GM21381 (cell line): ENCODE results near the gene DNAJC4.

ENCODE experiments used
- ATAC-seq: cut with Tn5 transposase; IDR thresholded peaks from one replicate; pipeline ENCODE4 v1.9.1; 2021; ENCODE audit warnings: mild to moderate bottlenecking, moderate library complexity; ENCODE audit not compliant: unreplicated experiment

DNAJC4 gene

DNA sequence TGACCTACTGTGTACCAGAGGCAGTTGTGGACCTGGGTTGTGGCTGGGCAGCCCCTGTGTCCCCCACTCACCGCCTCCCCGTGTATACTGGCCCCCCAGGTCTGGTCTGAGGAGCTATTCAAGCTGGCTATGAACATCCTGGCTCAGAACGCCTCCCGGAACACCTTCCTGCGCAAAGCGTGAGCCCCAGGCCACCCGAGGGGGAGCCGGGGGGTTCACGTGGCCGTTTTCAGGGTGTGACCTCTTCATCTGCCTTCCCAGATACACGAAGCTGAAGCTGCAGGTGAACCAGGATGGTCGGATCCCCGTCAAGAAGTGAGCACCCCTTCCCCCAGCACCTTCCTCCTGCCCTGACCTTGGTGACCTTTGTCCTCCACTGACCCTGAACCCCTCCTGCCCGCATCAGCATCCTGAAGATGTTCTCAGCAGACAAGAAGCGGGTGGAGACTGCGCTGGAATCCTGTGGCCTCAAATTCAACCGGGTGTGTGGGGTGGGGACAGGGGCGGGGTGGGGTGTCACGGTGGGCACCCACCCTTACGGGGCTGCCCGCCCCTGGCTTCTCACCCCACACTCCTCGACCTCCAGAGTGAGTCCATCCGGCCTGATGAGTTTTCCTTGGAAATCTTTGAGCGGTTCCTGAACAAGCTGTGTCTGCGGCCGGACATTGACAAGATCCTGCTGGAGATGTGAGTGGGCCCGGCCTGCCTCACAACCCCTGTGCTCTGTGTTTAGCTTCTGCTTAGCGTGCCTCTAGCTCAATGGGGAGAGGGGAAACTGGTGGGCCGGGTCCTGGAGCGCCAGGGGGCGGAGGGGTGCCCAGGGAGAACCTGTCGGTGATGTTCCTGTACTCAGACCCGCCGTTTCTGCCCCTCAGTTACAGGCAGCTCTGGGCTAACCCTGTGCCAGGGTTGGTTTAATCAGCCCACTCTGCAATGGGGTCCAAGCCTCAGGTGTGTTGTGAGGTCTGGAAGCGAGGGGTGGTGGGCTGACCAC, 25.1 kb downstream of the DNAJC4 start:
- no peak for ATAC-seq

DNA sequence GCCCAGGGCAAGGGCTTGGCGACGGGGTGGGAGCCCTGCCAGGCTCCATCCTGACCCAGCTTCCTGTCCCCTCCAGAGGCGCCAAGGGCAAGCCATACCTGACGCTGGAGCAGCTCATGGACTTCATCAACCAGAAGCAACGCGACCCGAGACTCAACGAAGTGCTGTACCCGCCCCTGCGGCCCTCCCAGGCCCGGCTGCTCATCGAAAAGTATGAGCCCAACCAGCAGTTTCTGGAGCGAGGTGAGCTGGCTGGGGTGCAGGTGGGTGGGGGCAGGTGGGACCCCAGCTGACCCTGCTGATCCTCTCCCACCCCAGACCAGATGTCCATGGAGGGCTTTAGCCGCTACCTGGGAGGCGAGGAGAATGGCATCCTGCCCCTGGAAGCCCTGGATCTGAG, 26.0 kb downstream of the DNAJC4 start:
- no peak for ATAC-seq

DNA sequence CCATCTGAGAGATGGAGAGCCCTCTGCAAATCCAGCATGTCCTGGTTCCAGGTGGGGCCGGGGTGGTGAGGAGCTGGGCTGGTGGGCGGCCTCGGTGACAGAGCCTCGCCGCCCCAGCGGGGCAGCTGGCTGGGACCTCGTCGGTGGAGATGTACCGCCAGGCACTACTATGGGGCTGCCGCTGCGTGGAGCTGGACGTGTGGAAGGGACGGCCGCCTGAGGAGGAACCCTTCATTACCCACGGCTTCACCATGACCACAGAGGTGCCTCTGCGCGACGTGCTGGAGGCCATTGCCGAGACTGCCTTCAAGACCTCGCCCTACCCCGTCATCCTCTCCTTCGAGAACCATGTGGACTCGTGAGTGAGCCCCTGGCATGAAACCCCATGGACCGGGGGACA, 28.0 kb downstream of the DNAJC4 start:
- ATAC-seq = no peak

DNA sequence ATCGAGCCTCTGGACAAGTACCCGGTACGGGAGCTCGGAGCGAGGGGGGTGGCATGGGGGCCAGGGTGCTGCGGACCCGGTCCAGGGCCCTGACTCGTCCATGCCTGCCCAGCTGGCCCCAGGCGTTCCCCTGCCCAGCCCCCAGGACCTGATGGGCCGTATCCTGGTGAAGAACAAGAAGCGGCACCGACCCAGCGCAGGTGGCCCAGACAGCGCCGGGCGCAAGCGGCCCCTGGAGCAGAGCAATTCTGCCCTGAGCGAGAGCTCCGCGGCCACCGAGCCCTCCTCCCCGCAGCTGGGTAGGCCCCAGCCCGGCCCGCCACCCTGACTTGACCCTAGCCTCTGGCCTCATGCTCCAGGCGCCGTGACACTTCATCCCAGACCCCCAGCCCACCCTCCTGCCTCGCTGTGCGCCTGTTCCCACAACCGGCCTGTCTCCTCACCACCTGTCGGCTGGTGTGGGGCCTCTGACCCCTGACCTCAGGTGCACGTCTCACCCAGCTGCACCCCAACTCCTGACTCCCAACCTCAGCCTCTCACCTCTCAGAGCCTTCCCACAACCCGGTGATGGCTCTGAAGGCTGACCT, 28.7 kb downstream of the DNAJC4 start:
- ATAC-seq = no peak

DNA sequence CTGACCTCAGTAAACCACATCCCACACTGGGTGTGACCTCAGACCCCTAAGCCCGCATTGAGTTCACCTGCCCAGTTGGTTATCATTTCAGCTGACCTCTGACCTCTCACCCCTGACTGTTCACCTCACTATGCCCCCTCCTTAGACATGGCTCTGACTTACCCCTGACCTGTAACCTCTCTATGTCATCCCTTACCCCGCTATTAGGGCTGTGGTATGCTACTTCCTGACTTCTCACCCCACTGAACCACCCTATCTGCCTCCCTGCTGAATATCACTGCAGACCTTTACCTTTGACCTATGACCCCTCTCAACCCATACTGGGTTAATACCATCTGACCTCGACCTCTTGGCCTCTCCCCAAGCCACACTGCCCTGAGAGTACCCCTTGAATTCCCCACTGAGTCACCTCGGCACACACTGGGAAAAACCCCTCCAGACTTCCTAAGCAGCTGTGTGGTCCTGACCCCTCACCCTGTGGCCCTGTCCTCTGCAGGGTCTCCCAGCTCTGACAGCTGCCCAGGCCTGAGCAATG, 29.3 kb downstream of the DNAJC4 start:
- ATAC-seq = no peak

DNA sequence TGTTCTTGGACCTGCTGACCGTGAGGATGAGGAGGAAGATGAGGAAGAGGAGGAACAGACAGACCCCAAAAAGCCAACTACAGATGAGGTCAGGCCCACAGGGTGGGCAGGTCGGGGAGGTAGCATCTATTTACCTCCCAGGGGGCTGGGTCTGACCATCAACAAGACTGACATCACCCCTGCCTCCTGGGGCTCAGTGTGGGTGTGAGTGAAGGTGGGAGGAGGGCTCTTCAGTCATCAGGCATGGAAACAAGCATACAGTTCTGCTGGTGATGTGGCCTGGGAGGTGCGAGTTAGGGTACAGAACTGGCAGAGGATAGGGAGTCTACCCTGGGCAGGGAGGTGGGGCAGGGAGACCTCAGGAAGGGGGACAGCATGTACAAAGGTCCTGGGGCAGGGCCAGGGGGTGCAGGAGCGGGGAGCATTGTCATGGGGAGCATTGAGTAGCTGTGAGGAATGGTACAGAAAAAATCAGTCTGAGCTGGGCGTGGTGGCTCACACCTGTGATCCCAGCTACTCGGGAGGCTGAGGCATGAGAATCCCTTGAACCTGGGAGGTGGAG, 29.9 kb downstream of the DNAJC4 start:
- no peak for ATAC-seq

DNA sequence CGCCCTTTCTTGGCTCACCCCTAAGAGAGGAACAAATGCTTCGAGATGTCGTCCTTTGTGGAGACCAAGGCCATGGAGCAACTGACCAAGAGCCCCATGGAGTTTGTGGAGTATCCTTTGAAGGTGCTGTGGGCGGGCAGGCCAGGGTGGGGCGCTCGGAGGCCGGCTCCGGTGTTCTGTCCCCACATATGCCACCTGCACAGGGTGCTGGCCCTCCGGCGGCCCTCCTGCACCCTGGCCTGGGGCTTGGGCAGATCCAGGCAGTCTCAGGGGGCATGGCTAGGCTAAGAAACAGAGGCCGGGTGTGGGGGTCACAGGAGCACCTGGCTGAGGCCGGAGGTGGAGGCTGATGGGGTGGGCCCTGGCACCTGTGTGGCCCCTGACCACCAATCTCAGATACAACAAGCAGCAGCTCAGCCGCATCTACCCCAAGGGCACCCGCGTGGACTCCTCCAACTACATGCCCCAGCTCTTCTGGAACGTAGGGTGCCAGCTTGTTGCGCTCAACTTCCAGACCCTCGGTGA, 31.3 kb downstream of the DNAJC4 start:
- no peak for ATAC-seq

DNA sequence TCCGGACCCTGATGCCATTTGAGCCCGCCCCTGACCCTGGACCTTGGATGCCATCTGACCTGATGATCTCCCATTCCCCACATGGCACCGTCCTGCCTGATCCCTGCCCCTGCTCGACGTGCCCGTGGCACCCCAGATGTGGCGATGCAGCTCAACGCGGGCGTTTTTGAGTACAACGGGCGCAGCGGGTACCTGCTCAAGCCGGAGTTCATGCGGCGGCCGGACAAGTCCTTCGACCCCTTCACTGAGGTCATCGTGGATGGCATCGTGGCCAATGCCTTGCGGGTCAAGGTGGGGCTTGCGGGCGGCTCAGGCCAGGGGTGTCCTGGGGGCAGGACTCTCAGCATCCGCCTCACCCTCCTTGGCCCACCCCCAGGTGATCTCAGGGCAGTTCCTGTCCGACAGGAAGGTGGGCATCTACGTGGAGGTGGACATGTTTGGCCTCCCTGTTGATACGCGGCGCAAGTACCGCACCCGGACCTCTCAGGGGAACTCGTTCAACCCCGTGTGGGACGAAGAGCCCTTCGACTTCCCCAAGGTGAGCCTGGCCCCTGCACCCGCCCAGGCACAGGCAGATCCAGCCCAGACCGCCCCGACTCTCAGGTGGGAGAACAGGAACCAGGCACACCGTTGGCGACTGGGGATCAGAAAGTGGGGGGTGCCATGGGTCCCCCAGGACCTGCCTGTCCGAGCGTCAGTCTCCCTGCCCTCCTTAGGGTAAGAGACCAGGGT, 32.1 kb downstream of the DNAJC4 start:
- ATAC-seq = no peak

DNA sequence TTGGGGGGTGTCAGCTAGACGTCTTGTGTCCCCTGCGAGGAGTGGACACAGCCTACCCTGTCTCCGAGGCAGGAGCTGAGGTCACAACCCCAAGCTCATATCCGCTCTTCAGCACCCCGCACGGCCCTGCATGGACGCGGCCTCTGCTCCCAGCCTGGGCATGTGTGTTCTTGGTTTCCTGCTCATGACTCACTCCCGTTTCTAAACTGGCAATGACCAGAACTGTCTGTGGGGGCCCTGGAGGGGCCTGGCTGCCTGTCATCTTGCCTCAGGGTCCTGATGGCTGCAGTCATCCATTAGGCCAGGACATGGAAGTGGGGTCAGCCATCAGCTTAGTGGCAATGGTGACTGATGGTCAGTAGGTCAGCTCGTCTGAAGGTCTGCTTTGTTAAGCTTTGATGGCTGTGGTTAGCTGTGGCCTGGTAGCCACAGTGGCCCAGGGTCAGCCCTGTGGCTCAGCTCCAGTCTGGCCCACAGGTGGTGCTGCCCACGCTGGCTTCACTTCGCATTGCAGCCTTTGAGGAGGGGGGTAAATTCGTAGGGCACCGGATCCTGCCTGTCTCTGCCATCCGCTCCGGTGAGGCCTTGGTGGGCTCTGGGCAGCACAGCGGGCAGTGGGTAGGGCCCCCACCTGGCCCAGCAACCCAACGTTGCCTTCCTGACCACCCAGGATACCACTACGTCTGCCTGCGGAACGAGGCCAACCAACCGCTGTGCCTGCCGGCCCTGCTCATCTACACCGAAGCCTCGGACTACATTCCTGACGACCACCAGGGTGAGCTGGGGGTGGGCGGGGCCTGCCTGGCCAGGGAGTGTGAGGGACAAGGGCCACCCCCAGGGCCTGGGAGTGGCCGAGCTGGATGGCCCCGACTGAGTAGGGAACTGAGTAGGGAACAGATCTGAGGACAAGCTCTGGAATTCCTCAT, 32.9 kb downstream of the DNAJC4 start:
- ATAC-seq = no peak

DNA sequence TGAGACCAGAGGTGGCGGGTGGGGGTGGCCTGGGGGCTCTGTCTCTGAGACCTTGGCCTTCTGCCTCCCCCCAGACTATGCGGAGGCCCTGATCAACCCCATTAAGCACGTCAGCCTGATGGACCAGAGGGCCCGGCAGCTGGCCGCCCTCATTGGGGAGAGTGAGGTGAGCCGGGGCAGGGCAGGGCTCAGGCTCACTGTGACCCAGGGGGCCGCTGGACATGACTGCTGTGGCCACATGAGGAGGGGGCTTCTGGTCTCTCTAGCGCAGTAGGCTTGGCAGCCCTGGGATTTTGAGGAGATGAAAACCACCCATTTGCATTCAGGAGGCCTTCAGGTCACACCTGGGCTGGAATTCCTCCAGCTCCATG, 33.6 kb downstream of the DNAJC4 start:
- ATAC-seq = no peak

DNA sequence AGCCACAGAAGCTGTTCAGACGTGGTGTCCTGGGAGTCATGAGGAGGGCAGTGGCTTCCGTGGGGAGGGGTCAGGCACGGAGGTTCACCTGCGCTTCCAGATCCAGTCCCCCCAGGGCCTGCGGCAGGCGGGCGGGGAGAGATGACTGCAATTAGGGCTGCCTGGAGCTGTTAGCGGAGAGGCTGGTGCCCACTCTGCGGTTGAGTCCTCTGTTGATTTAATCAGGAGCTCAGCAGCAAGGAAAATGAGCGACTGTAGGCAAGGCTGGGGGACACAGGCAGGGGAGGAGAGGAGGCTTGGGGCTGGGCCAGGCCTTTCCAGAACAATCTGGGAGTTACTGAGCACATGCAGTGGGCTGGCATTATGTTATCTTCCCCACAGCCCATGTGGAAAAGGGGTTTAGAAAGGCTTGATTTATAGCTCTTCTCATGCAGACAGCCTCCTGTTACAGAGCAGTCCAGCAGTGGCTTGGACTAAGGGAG, 34.1 kb downstream of the DNAJC4 start:
- no peak for ATAC-seq

DNA sequence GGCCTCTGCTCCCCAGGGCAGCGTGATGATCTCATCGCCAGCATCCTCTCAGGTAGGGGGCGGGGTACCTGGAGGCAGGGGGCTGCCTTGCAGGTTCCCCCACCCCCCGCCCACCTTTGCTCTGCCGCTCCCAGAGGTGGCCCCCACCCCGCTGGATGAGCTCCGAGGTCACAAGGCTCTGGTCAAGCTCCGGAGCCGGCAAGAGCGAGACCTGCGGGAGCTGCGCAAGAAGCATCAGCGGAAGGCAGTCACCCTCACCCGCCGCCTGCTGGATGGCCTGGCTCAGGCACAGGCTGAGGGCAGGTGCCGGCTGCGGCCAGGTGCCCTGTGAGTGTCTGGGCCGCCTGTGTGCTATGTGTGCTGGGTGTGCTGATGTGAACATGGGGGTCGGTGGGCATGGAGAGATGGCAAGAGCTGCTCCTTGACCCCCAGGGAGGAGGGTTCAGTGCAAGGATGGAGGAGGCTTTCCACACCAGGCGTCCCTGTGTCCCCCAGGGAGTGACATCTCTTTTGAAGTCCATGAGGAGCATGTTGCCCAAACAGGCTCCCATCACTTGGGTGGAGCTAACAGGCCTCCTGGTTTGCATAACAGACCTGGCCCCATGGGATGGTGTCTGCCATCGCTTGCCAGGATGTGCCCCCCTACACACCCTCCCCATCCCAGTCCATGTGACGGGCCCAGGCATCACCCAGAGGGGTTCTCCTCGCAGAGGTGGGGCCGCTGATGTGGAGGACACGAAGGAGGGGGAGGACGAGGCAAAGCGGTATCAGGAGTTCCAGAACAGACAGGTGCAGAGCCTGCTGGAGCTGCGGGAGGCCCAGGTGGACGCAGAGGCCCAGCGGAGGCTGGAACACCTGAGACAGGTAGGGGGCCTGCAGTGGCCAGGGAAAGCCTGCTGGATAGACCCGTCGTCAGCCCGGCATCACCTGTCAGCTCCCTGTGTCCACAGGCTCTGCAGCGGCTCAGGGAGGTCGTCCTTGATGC, 35.1 kb downstream of the DNAJC4 start:
- ATAC-seq = no peak

DNA sequence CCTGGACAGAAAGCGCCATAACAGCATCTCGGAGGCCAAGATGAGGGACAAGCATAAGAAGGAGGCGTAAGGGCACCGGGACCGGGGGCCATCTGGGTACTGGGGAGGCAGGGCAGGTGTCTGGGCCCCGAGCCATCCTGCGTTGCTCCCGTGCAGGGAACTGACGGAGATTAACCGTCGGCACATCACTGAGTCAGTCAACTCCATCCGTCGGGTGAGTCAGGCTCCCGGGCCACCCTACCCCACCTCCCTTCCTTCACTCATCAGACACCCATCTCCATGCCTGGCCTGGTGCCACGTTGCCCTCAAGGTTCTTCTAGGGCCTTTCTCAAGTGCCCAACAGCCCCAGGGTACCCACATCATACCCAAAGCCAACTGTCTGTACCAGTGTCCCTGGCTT, 36.0 kb downstream of the DNAJC4 start:
- no peak for ATAC-seq

DNA sequence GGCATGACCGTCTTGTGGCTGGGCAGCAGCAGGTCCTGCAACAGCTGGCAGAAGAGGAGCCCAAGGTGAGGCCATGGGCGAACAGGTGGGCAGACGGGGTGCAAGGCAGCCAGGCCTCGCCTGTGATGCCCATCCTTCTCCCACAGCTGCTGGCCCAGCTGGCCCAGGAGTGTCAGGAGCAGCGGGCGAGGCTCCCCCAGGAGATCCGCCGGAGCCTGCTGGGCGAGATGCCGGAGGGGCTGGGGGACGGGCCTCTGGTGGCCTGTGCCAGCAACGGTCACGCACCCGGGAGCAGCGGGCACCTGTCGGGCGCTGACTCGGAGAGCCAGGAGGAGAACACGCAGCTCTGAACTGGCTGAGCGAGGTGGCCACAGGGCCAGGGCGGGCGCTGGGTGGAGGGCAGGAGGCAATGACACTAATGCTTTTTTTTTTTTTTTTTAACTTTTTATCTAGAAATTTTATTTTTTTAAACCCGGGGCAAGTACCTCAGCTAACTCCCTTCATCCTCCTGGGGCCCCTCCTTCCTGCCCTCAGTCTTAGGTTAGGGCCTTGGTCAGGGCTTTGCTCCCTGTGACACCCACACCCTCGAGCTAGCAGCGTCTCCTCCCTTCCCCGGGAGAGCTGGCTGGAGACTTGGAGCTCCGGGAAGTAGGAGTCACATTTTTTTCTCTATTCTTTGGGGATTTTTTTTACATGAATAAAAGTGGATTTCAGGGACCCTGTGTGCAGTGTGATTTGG, 37.0 kb downstream of the DNAJC4 start:
- ATAC-seq = no peak

DNA sequence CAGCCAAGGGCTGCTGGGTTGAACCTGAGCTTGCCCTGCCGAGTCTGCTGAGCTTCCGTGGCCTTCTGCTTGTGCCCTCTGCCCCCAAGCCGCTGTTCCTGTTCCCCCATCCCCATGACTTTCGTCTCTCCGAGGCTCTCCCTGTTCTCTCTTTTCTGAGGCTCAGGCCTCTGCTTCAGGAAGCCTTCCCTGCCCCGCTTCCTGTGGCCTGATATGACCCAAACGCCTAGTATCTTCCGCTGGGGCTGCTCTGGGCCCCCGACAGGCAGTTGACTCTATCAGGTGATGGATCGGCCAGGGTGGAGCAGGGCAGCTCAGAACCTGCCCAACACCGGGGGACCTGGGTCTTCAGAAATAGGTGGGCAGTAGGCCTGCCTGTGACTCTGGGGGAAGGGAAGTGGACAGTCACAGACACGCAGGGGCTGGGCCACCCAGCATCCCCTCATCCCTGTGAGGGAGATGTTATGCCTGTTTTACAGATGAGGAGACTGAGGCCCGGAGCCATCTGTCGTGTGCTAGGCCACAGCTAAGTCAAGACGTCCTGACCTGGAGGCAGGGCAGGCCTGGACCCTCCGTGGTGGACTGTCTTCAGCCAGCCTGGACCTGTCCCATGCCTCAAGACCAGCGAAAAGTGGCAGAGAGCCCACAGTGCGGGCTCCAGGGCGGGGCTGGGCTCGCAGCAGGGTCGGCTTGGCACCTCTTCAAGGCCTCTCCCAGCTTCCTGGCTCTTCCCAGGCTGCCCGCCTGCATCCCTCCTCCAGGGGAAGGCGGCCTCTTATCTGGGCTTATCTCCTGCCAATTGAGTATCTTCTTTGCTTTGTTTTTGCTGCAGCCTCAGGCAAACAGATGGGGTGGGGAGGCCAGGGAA, 37.9 kb downstream of the DNAJC4 start:
- no peak for ATAC-seq

DNA sequence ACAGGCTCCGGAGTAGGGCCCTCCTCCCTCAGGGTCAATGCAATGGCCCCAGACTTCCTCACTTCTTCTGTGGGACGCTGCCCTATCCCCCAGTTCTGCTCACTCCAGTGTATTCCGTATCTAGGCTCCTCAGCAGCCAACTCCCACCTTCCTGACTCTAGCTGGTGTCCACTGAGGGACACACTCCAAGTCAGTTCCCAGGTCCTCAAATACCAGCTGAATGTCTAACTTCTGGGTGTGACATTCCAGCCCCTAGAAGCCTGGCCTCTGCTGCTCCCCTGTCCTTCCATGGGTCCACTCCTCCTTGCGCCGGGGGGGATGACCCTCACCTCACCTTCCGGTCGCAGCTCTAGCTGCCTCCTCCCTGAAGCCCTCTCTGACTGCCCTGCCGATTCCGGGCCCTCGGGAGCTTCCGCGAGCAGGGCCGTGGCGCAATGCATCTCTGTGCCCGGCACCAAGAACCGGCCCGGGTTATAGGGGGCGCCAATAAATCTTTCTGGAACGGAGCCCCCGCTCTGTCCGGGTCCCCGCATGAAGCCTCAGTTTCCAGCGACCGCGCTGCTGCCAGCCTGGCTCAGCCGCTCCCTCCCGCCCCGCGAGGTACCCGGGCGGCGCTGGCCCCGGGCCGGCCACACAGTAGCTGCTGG, 38.7 kb downstream of the DNAJC4 start:
- peak; percentile 6 for ATAC-seq
